Keratinocyte (primary cell): Measurements from ENCODE around the gene GPC5.

Experiments
- EZH2 ChIP-seq: IDR thresholded peaks from one replicate; pipeline ENCODE4 v1.6.1; 2012; ENCODE audit warnings: inconsistent platforms, mild to moderate bottlenecking, low read length, moderate library complexity
- TF ChIP-seq, protein P1 (sequence below), 3 experiments: IDR thresholded peaks in 1 of 3; conservative IDR thresholded peaks in 1 of 3; optimal IDR thresholded peaks in 1 of 3; 2 replicates in 2 of 3; 3 replicates in 1 of 3; pipeline versions ENCODE3 to v1.5.1; 2011; ENCODE audit warnings: low read length in 3 of 3, mild to moderate bottlenecking in 3 of 3, moderate library complexity in 2 of 3, control low read depth in 1 of 3, inconsistent platforms in 1 of 3; ENCODE audit not compliant: insufficient read depth in 2 of 3; ENCODE audit errors: extremely low read depth in 1 of 3

DNA sequence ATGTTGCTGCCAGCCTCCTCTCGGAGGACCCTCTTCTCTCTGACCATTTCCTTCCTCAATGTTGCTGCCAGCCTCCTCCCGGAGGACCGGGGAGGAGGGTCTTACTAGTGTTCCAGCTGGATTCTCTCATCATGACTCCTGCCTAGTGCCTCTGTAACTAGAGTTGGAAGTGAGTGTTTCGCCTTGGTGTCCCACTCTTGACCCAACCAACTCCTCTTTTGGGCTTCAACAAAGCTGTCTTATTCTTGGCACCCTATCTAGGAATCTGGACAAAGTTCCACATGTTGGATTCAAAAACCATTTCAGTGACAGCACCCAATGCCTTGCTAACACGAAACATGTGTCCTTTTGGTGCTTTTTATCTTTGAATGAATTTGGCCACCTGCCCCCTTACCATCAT lies 165.4 kb downstream of the GPC5 start:
- TF ChIP-seq, protein P1, sequence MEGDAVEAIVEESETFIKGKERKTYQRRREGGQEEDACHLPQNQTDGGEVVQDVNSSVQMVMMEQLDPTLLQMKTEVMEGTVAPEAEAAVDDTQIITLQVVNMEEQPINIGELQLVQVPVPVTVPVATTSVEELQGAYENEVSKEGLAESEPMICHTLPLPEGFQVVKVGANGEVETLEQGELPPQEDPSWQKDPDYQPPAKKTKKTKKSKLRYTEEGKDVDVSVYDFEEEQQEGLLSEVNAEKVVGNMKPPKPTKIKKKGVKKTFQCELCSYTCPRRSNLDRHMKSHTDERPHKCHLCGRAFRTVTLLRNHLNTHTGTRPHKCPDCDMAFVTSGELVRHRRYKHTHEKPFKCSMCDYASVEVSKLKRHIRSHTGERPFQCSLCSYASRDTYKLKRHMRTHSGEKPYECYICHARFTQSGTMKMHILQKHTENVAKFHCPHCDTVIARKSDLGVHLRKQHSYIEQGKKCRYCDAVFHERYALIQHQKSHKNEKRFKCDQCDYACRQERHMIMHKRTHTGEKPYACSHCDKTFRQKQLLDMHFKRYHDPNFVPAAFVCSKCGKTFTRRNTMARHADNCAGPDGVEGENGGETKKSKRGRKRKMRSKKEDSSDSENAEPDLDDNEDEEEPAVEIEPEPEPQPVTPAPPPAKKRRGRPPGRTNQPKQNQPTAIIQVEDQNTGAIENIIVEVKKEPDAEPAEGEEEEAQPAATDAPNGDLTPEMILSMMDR (optimal IDR thresholded peaks at IDR 0.05 in 1 of 3, IDR thresholded peaks at IDR 0.05 in 1 of 3, conservative IDR thresholded peaks at IDR 0.05 in 1 of 3; ENCODE audit: extremely low read depth in 1 of 3, insufficient read depth in 2 of 3, low read length in 3 of 3) = no peak
- TF ChIP-seq EZH2 = no peak
